ENCODE results near the gene CCDC157.

- TF ChIP-seq, protein P1, sequence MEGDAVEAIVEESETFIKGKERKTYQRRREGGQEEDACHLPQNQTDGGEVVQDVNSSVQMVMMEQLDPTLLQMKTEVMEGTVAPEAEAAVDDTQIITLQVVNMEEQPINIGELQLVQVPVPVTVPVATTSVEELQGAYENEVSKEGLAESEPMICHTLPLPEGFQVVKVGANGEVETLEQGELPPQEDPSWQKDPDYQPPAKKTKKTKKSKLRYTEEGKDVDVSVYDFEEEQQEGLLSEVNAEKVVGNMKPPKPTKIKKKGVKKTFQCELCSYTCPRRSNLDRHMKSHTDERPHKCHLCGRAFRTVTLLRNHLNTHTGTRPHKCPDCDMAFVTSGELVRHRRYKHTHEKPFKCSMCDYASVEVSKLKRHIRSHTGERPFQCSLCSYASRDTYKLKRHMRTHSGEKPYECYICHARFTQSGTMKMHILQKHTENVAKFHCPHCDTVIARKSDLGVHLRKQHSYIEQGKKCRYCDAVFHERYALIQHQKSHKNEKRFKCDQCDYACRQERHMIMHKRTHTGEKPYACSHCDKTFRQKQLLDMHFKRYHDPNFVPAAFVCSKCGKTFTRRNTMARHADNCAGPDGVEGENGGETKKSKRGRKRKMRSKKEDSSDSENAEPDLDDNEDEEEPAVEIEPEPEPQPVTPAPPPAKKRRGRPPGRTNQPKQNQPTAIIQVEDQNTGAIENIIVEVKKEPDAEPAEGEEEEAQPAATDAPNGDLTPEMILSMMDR (IDR thresholded peaks at IDR 0.05; ENCODE audit: low read depth, low read length, poor library complexity, severe bottlenecking), result no peak
- no peak for TF ChIP-seq EZH2phosphoT487 (IDR thresholded peaks at IDR 0.05; ENCODE audit: borderline replicate concordance, low read length)
Observed at GRCh38 chr22:30320021-30320556, 36.7 kb upstream of the CCDC157 start.

All from DOHH2 (cell line).